GM12892 (cell line): ENCODE data around the gene HOATZ.

Experiments used
- POLR2A ChIP-seq: IDR thresholded peaks from 2 replicates; pipeline ENCODE4 v1.6.1; 2011; ENCODE audit warnings: low read depth, low read length, control low read depth
- TAF1 ChIP-seq: IDR thresholded peaks from 2 replicates; pipeline ENCODE4 v1.6.1; 2011; ENCODE audit warnings: low read depth, mild to moderate bottlenecking, control low read depth, low read length, borderline replicate concordance

- TF ChIP-seq TAF1 (no peak), POLR2A (no peak)
Observed at GRCh38 chr11:111490496-111490895, 24.1 kb upstream of the HOATZ start.
